ENCODE measurements around the gene POTEE.
"Not testable (repeated sequence)": the region's sequence is repeated elsewhere in the genome, so short reads cannot be mapped to it uniquely, and the experiment has no call there.

Gene POTEE

DNA sequence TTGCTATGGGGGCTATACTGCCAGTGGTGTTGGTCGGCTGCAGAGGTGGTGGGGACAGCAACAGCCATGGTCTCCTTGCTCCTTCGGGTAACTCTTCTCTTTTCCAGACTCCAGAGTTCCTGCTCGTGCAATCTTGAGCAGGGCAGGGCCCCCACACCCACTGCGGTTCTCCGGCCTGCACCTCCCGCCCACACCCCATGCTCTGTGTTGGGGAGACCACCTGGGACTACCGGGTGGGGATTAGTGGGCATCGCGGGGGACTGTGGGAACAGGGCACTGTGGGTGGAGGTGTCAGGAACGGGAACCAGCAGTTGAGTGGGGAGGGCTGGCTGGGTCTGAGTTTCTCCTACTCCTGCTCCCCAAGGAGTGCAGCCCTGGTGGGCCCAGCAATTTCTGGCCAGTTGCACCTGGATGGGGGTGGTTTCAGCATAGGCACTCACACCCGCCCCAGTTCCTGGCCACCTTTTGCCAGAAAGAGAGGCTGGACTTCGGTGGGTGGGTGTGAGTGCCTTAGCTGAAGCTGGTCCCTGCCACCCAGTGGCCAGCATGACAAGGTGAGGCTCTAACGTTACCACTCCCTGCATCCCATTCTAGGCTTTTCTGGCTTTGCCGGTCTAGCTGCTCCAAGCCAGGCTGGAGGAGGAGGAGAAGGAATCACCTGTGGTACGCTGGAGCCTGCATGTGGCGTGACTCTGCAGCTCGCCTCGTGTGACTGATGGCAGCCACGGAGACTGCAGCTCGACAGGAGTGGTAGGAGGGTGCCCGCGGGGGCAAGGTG lies 1.3 kb downstream of the POTEE start:
- H3K4me3 ChIP-seq (replicated peaks; ENCODE audit: insufficient read depth, low read length); H3K27me3 ChIP-seq (ENCODE audit: insufficient read depth, poor library complexity, severe bottlenecking); H3K27ac ChIP-seq (replicated peaks); DNase-seq (ENCODE audit: low read depth in 1 of 2, low spot score in 1 of 2): not testable (repeated sequence)

DNA sequence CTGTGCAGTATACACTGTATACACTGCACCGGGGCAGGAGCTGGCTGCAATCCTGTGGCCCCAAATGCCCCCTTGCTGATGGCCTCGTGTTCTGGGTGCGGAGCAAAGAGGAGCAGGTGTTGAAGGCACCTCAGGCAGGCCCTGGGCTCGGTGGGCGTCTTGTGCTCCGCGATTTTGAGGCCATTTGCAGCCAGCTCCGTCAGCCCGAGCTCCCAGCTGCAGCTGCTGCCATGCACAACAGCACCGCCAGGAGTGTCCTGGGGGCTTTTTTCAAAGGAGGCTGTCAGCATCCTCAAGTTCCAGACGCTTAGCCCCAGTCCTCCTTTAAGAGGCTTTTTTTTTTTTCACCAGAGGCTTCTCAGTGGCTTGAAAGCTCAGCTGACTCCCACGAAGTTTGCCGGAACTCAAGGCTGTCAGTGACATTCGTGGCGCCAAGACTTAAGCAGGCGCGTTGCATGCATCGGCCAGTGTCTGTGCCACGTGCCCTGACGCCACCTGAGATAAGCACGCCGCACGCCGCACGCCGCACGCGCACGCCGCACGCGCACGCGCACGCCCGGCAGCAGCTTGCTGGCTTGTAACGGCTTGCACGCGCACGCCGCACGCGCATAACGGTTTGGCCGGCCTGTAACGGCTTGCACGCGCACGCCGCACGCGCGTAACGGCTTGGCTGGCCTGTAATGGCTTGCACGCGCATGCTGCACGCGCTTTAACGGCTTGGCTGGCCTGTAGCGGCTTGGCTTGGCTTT lies 8.1 kb downstream of the POTEE start:
- not testable (repeated sequence) for H3K4me3 ChIP-seq (replicated peaks; ENCODE audit: insufficient read depth, low read length); H3K27me3 ChIP-seq (ENCODE audit: insufficient read depth, poor library complexity, severe bottlenecking); H3K27ac ChIP-seq (replicated peaks); DNase-seq (ENCODE audit: low read depth in 1 of 2, low spot score in 1 of 2)

DNA sequence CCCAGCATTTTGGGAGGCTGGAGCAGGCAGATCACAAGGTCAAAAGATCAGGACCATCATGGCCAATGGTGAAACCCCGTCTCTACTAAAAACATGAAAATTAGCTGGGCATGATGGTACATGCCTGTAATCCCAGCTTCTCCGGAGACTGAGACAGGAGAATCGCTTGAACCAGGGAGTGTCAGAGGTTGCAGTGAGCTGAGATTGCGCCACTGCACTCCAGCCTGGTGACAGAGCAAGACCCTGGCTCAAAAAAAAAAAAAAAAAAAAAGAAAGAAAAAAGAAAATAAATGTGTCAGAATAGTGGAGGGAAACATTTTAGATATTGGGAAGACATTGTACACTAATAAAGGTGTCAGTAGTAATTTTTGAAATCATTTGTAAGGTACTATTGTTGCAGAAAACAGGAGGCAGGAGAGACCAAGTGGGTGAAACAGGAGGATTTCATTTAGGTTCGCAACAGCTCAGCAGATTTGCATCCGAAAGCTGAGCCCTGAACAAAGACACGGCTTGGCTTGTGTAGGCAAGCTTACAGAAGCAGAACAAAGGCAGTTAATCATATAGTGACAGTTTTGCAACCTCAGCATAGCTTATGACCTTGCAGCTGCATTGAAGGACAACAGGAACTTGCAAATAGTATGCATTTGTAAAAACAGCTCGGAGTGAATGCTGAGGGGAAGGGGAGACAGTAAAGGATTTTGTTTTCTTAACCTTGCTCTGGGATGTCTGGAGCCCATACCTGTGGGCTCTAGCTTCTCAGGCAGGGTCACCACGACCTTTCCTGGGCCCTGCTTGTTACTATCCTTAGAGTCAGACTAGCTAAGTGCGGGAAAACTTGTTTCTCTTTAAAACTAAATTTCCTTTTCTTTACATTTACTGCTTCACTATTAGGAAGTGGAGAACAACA lies 26.5 kb downstream of the POTEE start:
- peak in 1 of 2 experiments; percentile 3 for DNase-seq (ENCODE audit: low read depth in 1 of 2, low spot score in 1 of 2)
- H3K27me3 ChIP-seq (ENCODE audit: insufficient read depth, poor library complexity, severe bottlenecking); H3K4me3 ChIP-seq (replicated peaks; ENCODE audit: insufficient read depth, low read length); H3K27ac ChIP-seq (replicated peaks): not testable (repeated sequence)

Data from HL-60 (cell line).